CD14-positive monocyte (primary cell): ENCODE measurements around the gene TATDN3. TPM values are rescaled to one million over a fixed set of nuclear protein-coding genes. Genes with fewer than 3 reads are reported as not detected.

ENCODE experiments used
- DNase-seq, 3 donors: peaks; one replicate each; pipeline ENCODE4 v3.0.0-alpha.2; 2011 to 2022
- H2AFZ ChIP-seq: 2 replicates; pipeline ENCODE4 v1.6.0; 2012; ENCODE audit warnings: mild to moderate bottlenecking, low read depth, low read length, inconsistent platforms; ENCODE audit not compliant: insufficient read depth, poor library complexity, severe bottlenecking
- H3K27ac ChIP-seq, 2 donors: 1 replicate in 1 of 2; 2 replicates in 1 of 2; pipeline ENCODE4 v1.5.1; 2012 to 2013; ENCODE audit warnings: low read length in 2 of 2, control low read depth in 1 of 2, inconsistent platforms in 1 of 2, low read depth in 1 of 2, mild to moderate bottlenecking in 1 of 2
- H3K27me3 ChIP-seq, 2 donors: one replicate each; pipeline versions ENCODE4 v1.6.0 to v1.6.1; 2011 to 2013; ENCODE audit warnings: low read length in 2 of 2; ENCODE audit not compliant: control insufficient read depth in 2 of 2, insufficient read depth in 2 of 2
- H3K36me3 ChIP-seq, 2 donors: replicated peaks in 1 of 2; 1 replicate in 1 of 2; 2 replicates in 1 of 2; pipeline versions ENCODE4 v1.5.1 to v1.6.1; 2012 to 2013; ENCODE audit warnings: low read length in 2 of 2, control low read depth in 1 of 2, inconsistent platforms in 1 of 2, mild to moderate bottlenecking in 1 of 2; ENCODE audit not compliant: insufficient read depth in 2 of 2, control insufficient read depth in 1 of 2
- H3K4me1 ChIP-seq, 2 donors: 1 replicate in 1 of 2; 2 replicates in 1 of 2; pipeline versions ENCODE4 v1.5.1 to v1.6.1; 2012 to 2013; ENCODE audit warnings: low read length in 2 of 2, control low read depth in 1 of 2, inconsistent platforms in 1 of 2, mild to moderate bottlenecking in 1 of 2, moderate library complexity in 1 of 2; ENCODE audit not compliant: insufficient read depth in 2 of 2, control insufficient read depth in 1 of 2
- H3K4me2 ChIP-seq: replicated peaks from 2 replicates; pipeline ENCODE3; 2012; ENCODE audit warnings: low read length, moderate library complexity, mild to moderate bottlenecking; ENCODE audit not compliant: poor library complexity, severe bottlenecking; ENCODE audit errors: extremely low read depth
- H3K4me3 ChIP-seq, 3 experiments: fragments of 200-600 bp in 1 of 3; sonication (generic) in 1 of 3; replicated peaks in 1 of 3; 1 replicate in 2 of 3; 2 replicates in 1 of 3; pipeline ENCODE4 v1.5.1; 2011 to 2013; ENCODE audit warnings: low read length in 3 of 3, mild to moderate bottlenecking in 3 of 3, control low read depth in 2 of 3, low read depth in 2 of 3, inconsistent platforms in 1 of 3, moderate library complexity in 1 of 3
- H3K79me2 ChIP-seq: 2 replicates; pipeline ENCODE4 v1.6.0; 2012; ENCODE audit warnings: mild to moderate bottlenecking, control low read depth, inconsistent platforms, low read length, moderate library complexity; ENCODE audit not compliant: insufficient read depth
- H3K9ac ChIP-seq: 2 replicates; pipeline ENCODE4 v1.6.0; 2017; ENCODE audit warnings: low read length, mild to moderate bottlenecking; ENCODE audit not compliant: insufficient read depth, poor library complexity, severe bottlenecking
- H3K9me3 ChIP-seq, 2 donors: replicated peaks in 1 of 2; 1 replicate in 1 of 2; 2 replicates in 1 of 2; pipeline versions ENCODE4 v1.5.1 to v1.6.1; 2012 to 2013; ENCODE audit warnings: low read length in 2 of 2, control low read depth in 1 of 2; ENCODE audit not compliant: control insufficient read depth in 1 of 2, insufficient read depth in 1 of 2
- H4K20me1 ChIP-seq: 2 replicates; pipeline ENCODE4 v1.6.0; 2012; ENCODE audit warnings: mild to moderate bottlenecking, low read length, control low read depth, moderate library complexity; ENCODE audit not compliant: insufficient read depth
- H3K27ac Mint-ChIP-seq, 7 donors: one replicate each; pipeline ENCODE4 v1.8.0; 2020; ENCODE audit warnings: mild to moderate bottlenecking in 7 of 7, mixed read lengths in 7 of 7, moderate library complexity in 6 of 7, inconsistent platforms in 2 of 7
- H3K27me3 Mint-ChIP-seq, 3 donors: one replicate each; pipeline ENCODE4 v1.8.0; 2021 to 2022; ENCODE audit warnings: low read depth in 3 of 3, mild to moderate bottlenecking in 3 of 3, mixed read lengths in 3 of 3, moderate library complexity in 3 of 3, inconsistent platforms in 1 of 3
- H3K36me3 Mint-ChIP-seq, 2 donors: one replicate each; pipeline ENCODE4 v1.8.0; 2020; ENCODE audit warnings: mixed read lengths in 2 of 2, inconsistent platforms in 1 of 2, mild to moderate bottlenecking in 1 of 2
- H3K4me1 Mint-ChIP-seq: one replicate; pipeline ENCODE4 v1.8.0; 2020; ENCODE audit warnings: mild to moderate bottlenecking, mixed read lengths
- H3K4me3 Mint-ChIP-seq, 2 donors: one replicate each; pipeline ENCODE4 v1.8.0; 2020; ENCODE audit warnings: mild to moderate bottlenecking in 2 of 2, mixed read lengths in 2 of 2, moderate library complexity in 1 of 2
- H3K9me3 Mint-ChIP-seq, 7 donors: one replicate each; pipeline ENCODE4 v1.8.0; 2020 to 2022; ENCODE audit warnings: mixed read lengths in 7 of 7, mild to moderate bottlenecking in 6 of 7, moderate library complexity in 6 of 7, inconsistent platforms in 2 of 7
- CTCF ChIP-seq: fragments of 200-600 bp; IDR thresholded peaks from one replicate; pipeline ENCODE4 v1.8.0; 2022; ENCODE audit warnings: antibody characterized with exemption, mild to moderate bottlenecking
- whole genome bisulfite sequencing: methylation state at CpG from one replicate; pipeline ENCODE4 v1.1.5; 2013; ENCODE audit warnings: missing lambda C conversion rate; ENCODE audit not compliant: insufficient coverage; 5-methylcytosine and 5-hydroxymethylcytosine counted together
- intact Hi-C, 2 donors: fragments of 100-400 bp; cut with micrococcal nuclease; formaldehyde crosslinking; loops; one replicate each; pipeline versions ENCODE4 v1.15.0 to v1.15.1; 2023
- polyA plus RNA-seq, 3 donors: library from polyadenylated mRNA; depleted of rRNA in 1 of 3; unstranded in 2 of 3; stranded (reverse) in 1 of 3; fragments of 300-500 nt in 2 of 3; fragments of >200 nt in 1 of 3; fragmentation: Illumina TruSeq in 2 of 3; gene quantifications; 1 replicate in 2 of 3; 2 replicates in 1 of 3; pipeline ENCODE4 v1.2.3, GENCODE V29; 2012 to 2021

Gene TATDN3
- polyA plus RNA-seq, 3 donors: 12.1 to 34.3 (median 31.4) TPM

- Histone ChIP-seq H2AFZ (no peak overlapping the region), H3K27me3 (no peaks in the 10 kb centered on the region), H3K27ac (peak overlapping the region; percentile 47 to 84), H3K79me2 (peaks cover 48% of the 10 kb centered on the region), H3K4me2 (peak overlapping the region; percentile 90), H3K4me3 (peak overlapping the region; percentile 5 to 74 (median 65)), H3K36me3 (peaks cover 6 to 12% of the 10 kb centered on the region in 2 donors), H4K20me1 (no peaks in the 10 kb centered on the region), H3K9me3 (no peaks in the 10 kb centered on the region), H3K9ac (no peak overlapping the region), H3K4me1 (peaks cover 48 to 57% of the 10 kb centered on the region in 2 donors)
- DNase-seq: peak; percentile 0 to 22 (median 14)
- Mint-ChIP-seq H3K4me1 (peaks cover 48% of the 10 kb centered on the region), H3K9me3 (peaks cover 0 to 2% (median 0%) of the 10 kb centered on the region in 7 donors), H3K36me3 (peaks cover 9 to 11% of the 10 kb centered on the region in 2 donors), H3K27me3 (no peaks in the 10 kb centered on the region), H3K4me3 (peak overlapping the region; percentile 72 to 80), H3K27ac (peak overlapping the region; percentile 88 to 97 (median 95))
- TF ChIP-seq CTCF: no peak
- intact Hi-C loops: loop anchor here (5.0 kb wide), 3 partner anchors 39 to 104 kb away; partner anchors contain the start of genes NSL1 (in 2 of the 2), TATDN3 (in 2 of the 2) and FLVCR1 (in 1 of the 2)
- 52% methylated on average over 2 of the region's 3 CpGs for WGBS
Measured at GRCh38 chr1:212752934-212753497, 38.7 kb upstream of the TATDN3 start.

- Mint-ChIP-seq H3K4me3 (peak overlapping the region in 1 of 2 donors; percentile 28), H3K27me3 (no peaks in the 10 kb centered on the region), H3K36me3 (peaks cover 9 to 11% of the 10 kb centered on the region in 2 donors), H3K27ac (peak overlapping the region; percentile 9 to 88 (median 84)), H3K9me3 (peaks cover 0 to 2% (median 0%) of the 10 kb centered on the region in 7 donors), H3K4me1 (peaks cover 48% of the 10 kb centered on the region)
- Histone ChIP-seq H3K27me3 (no peaks in the 10 kb centered on the region), H3K4me1 (peaks cover 48 to 57% of the 10 kb centered on the region in 2 donors), H3K79me2 (peaks cover 45% of the 10 kb centered on the region), H3K4me3 (peak overlapping the region in 1 of 3 experiments; percentile 74), H3K27ac (peak overlapping the region in 1 of 2 donors; percentile 84), H2AFZ (no peak overlapping the region), H4K20me1 (no peaks in the 10 kb centered on the region), H3K4me2 (peak overlapping the region; percentile 90), H3K9me3 (no peaks in the 10 kb centered on the region), H3K36me3 (peaks cover 6 to 12% of the 10 kb centered on the region in 2 donors), H3K9ac (no peak overlapping the region)
- no peak for DNase-seq
- TF ChIP-seq CTCF: no peak
- intact Hi-C loops: loop anchor here (5.0 kb wide), 3 partner anchors 39 to 104 kb away; partner anchors contain the start of genes NSL1 (in 2 of the 2), TATDN3 (in 2 of the 2) and FLVCR1 (in 1 of the 2)
Measured at GRCh38 chr1:212753749-212754148, 37.9 kb upstream of the TATDN3 start.
